ENCODE data around the gene COL9A3.

DNA sequence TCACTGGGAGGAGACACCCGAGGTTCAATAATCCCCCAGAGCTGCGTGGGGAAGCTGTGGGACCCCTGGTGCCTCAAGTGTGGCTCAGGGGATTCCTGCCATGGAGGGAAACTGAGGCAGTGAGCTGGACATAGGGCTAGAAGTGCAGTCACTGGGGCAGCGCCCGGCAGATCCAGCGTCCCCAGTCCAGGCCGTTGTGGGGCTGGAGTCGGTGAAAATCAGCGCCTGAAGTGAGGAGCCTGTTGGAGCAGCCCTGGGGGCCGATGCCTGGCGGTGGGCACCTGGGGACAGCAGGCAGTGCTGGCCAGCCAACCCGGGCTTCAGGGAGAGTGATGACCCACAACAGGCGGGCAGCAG, 2.2 kb upstream of the COL9A3 start:
- TF ChIP-seq, protein P1, sequence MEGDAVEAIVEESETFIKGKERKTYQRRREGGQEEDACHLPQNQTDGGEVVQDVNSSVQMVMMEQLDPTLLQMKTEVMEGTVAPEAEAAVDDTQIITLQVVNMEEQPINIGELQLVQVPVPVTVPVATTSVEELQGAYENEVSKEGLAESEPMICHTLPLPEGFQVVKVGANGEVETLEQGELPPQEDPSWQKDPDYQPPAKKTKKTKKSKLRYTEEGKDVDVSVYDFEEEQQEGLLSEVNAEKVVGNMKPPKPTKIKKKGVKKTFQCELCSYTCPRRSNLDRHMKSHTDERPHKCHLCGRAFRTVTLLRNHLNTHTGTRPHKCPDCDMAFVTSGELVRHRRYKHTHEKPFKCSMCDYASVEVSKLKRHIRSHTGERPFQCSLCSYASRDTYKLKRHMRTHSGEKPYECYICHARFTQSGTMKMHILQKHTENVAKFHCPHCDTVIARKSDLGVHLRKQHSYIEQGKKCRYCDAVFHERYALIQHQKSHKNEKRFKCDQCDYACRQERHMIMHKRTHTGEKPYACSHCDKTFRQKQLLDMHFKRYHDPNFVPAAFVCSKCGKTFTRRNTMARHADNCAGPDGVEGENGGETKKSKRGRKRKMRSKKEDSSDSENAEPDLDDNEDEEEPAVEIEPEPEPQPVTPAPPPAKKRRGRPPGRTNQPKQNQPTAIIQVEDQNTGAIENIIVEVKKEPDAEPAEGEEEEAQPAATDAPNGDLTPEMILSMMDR (IDR thresholded peaks at IDR 0.05), result no peak
- TF ChIP-seq EZH2 (IDR thresholded peaks at IDR 0.05), result no peak
- TF ChIP-seq EZH2phosphoT487 (IDR thresholded peaks at IDR 0.05), result no peak

All from neural progenitor cell (in vitro differentiated cells).